ENCODE data around the gene NEDD4L.
"Not testable (repeated sequence)": the region's sequence is repeated elsewhere in the genome, so short reads cannot be mapped to it uniquely, and the experiment has no call there.

Gene NEDD4L

DNA sequence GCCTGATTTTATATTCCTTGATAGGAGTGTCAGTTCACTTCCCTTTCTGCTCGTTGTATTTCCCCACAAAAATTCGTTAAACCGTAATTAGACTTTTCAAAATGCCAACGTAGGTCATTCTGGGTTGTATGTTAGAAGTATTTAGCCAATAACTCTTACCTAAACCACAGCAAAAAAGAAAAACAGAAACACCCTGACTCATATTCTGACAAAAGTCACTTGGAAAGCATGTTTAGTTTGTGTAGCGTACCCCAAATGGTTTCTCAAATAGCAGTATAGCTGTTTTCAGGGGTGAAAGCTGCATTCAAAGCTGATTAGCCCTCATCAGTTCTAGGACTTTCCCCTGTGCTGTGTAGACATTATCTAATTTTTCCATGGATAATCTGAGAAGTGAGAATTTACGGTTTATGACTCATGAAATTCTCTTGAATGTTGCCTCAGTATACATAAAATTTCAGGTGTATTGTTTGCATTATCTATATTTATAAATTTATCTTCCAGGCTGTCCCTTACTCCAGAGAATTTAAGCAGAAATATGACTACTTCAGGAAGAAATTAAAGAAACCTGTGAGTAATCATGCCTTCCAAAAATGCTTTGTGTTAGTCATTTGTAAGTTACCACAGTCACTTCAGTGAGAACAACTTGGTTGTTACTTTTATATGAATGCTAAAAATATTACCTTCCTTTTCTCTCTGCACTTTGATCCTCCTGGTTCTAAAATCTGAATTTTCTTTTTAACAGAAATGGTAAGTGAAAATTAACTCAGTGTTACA lies 319.9 kb downstream of the NEDD4L start:
- no peak for DNase-seq

GRCh38 chr18:58364876-58365528 lies 321.0 kb downstream of the NEDD4L start:
- peak in 1 of 51 donors; percentile 21 for DNase-seq

GRCh38 chr18:58367425-58368140 lies 323.6 kb downstream of the NEDD4L start:
- DNase-seq: no peak

DNA sequence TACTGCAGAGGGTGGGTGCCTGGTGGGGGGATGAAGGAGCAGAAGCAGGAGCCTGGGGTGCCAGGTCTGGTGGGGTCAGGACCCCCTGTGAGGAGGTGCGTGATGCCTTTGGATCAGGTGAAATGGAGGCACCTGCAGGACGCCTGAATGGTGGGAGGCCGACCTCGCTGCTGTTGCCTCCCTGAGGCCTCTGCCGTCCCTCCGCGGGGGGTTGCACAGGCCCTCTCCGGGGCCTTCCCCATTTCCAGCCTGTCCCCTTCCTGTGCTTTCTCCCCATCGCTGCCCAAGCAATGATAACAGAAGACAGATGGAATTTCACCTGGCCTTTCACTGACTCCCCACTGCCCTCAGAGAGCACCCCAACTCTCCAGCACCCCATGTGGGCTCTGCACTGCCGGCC lies 325.6 kb downstream of the NEDD4L start:
- no peak for DNase-seq

DNA sequence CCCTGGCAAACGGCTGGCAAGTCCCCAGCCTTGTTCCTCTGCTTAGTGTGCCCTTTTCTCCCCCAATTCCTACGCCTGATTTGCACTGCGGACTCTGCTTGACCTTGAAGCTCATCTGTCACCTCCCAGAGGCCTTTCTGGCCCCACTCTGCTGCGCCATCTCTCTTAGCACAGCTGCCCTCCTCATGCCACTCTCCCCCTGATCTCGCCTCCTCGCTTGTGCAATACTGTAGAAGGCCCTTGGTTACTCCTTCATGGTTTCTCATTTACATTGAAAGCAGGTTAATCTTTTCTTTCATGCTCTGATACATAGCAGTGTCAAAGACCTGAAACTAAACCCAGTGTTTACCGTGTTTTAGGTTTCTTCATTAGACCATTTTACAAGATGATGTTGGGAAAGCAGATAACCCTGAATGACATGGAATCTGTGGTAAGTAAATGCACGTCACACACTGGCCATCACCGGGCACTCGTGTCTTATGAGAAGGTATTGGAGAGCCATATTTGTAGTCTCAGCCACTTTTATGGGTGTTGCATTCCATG lies 326.1 kb downstream of the NEDD4L start:
- DNase-seq: no peak

GRCh38 chr18:58370612-58371011 lies 326.6 kb downstream of the NEDD4L start:
- no peak for DNase-seq

DNA sequence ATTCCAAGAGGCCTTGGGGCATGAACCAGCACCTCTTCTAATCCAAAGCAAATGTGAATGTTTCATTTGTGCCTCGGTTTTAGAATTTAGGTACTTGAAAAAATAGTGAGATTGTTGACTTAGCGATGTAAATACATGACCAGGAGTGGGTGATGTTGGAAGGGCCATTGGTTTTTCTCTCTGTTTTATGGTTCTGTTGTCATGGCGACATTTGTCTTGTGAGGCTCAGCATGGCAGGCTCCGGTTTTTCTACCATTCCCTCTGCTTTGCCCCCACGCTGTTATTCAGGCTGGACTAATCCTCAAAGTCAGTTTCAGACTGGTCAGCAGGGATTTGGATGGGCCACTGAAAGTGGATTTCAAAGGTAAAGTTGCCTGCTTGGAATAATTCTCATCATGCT lies 329.5 kb downstream of the NEDD4L start:
- DNase-seq: no peak

DNA sequence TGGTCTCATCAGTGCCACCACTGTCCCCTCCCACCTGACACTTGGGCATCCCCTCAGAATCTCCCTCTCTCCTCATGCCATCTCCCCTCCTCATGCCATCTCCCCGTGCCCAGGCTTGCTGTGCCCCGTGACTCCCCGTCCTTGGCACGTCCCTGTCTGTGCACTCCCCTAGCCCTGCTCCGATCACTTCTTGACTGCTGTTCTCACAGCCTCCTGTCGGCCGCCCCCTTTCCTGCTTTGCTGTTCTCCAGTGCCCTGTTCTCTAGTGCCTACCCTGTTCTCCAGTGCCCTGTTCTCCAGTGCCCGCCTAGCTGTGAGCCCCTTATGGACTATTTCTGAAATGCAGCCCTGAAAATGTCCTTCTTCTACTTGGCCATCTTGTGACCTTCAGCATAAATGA lies 331.0 kb downstream of the NEDD4L start:
- no peak for DNase-seq

DNA sequence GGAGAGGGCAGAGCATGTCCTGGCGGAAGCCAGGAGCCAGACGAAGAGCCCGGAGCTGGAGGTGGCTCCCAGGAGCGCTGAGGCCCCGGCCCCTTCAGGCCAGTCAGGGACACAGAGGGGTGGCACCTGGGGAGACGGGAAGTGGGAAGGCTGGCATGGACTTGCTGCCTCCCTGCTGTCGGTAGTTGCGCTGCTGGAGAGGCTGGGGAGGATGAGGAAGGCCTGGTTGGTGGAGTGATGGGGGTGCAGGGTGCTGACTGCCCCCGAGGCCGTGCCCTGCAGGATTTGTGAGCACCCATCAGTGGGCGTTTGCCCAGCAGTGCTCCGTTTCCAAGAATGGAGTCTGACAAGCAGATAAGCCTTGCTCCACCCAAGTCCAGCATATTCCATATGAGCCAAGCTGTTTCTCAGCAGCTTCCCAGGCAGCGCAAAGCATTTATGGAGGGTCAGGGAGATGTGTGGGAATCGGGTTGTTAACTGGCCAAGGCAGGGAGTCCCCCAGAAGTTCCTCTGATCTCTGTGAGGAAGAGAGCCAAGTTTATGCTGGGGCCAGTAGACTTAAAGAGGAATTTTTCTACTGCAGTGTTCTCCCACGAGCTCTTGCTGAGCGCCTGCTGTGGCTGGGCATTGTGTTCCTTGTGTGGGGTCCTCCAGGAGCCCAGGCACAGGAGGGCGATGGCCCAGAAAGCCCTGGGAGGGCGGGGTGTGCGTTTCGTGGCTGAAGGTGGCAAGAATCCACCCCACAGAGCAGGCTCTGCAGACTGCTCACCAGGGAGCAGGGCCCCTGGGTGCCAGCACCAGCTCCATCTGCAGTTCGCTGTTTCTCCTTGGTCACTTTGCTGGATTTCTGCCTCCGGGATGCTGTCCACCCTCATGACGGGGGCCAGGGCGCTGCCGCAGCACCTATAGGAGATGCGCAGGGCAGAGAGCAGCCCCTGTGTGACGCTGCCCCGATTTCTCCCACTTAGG lies 334.7 kb downstream of the NEDD4L start:
- no peak for DNase-seq

DNA sequence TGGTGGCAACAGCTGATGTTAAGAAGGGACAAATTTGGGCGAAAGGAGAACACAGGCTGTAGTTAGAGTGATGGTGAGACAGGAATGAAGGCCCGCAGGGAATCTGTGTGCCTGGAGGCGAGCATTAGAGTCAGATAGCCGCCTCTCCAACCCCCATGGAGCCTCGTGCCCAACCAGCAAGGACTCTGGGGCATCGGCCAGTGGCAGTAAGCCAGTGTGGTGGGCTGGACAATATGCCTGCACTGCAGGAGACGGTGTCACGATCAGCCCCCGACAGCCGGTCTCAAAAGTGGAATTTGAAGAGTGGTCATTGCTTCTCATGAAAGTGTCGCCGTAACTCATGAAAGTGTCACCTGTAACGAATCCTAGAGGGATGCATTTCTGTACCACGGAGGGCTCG lies 335.4 kb downstream of the NEDD4L start:
- no peak for DNase-seq

DNA sequence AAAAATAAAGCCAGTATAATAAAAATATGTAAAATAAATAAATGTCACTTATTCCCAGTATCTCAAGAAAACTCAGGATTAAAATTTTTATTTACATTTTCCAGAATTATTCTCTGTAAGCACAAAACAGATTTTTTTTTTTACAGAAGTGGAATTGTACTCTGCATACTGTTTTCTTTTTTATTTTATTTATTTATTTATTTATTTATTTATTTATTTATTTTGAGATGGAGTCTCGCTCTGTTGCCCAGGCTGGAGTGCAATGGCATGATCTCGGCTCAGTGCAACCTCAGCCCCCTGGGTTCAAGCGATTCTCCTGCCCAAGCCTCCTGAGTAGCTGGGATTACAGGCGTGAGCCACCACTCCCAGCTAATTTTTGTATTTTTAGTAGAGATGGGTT lies 336.1 kb downstream of the NEDD4L start:
- DNase-seq: not testable (repeated sequence)

GRCh38 chr18:58381676-58382411 lies 337.8 kb downstream of the NEDD4L start:
- DNase-seq: no peak

- no peak for DNase-seq
These were observed 338.4 kb downstream of the NEDD4L start for GRCh38 chr18:58382446-58382845.

GRCh38 chr18:58385472-58385871 lies 341.4 kb downstream of the NEDD4L start:
- DNase-seq: peak in 1 of 51 donors; percentile 16

DNA sequence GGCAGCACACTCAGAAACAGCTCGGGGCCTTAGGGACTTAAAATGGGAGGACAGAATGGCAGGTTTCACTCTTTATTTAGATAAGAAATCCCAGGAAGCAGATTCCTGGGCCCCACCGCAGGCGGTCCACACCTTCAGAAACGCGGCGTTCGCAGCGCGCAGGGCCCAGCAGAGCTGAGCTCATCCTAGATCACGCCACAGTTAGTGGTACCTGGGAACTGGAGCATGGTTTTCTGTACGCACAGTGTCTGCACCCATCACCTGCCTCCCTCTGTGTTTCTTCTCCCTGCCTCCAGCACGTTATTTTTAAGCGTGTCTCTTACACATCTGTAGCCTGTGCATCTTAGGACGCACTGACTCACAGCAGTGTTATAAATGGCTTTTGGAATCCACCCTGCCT lies 342.8 kb downstream of the NEDD4L start:
- DNase-seq: peak in 2 of 51 donors; percentile 14 to 35

DNA sequence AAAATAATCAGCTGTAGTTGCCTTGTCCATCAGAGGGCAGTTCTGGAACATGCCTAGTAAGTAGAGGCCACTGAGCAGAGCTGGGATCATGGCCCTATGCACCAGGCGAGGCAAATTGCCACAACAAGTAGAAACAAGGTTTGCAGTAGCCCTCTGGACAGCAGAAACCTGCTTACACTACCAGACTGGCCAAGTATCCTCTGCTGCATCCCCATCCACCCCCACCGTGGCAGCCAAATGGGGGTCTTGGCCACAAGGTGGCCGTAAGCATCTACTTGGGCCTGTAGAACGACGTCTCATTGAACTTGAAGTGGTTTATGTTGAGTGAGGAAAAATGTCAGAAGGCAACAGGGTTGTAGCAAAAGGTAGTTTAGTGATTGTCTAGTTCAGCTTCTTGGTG lies 343.7 kb downstream of the NEDD4L start:
- DNase-seq: no peak

DNA sequence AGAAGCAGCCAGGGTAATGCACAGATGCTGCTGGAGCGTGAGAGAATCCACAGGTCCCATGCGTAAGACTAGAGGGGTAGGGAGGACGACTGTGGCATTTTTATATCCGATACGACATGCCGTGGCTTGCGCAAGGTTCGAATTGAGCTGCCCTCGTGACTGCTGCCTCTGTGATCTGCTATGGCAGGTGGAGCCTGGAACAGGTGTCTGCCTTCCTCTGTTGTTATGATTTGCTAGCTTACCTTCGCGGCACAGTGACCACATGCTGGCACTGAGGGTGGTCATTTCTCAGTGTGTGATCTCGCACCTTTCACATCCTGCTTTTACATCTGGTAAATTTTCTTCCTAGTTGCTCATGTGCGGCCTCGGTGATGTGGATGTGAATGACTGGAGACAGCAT lies 344.7 kb downstream of the NEDD4L start:
- DNase-seq: no peak

DNA sequence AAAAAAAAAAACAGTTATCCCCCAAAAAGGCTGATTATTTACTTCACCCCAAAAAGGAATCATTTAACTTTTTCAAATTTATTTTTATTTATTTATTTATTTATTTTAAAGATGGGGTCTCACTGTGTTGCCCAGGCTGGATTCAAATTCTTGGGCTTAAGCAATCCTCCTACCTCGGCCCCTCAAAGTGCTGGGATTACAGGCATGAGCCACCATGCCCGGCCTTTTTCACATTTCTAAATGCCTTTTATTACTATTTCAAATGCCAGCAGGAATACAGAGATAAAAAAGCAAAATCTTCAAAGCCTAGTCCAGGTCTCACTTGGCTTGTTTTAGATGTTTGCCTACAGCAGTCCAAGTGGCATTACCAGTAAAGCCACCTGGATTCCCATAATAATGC lies 345.7 kb downstream of the NEDD4L start:
- no peak for DNase-seq

DNA sequence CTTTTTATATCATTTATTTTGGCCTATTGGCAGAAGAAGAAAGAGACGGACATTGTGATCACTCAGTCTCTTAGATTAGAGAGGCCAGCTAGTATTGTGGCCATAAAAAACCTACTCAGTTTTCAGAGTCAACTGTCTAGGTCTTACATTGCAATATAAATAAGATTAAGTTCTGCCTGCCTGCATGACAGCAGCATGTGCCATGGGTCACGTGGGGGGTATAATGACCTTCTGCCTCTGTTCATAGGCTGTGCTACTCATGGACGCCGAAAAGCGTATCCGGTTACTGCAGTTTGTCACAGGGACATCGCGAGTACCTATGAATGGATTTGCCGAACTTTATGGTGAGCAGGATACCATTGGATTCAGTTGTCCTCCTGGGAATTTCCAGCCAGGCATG lies 346.4 kb downstream of the NEDD4L start:
- DNase-seq: no peak

- DNase-seq: no peak
These were observed 347.3 kb downstream of the NEDD4L start for GRCh38 chr18:58391231-58391825.

Measured in hypothalamus (tissue), 51 donors.